H9 (cell line): ENCODE results near the gene VWA8. TPM values are rescaled to one million over a fixed set of nuclear protein-coding genes. Genes with fewer than 3 reads are reported as not detected.
"Not testable (repeated sequence)": the region's sequence is repeated elsewhere in the genome, so short reads cannot be mapped to it uniquely, and the experiment has no call there.

Source experiments
- DNase-seq: peaks from one replicate; pipeline ENCODE4 v3.0.0-alpha.2; 2017
- H2AFZ ChIP-seq: one replicate; pipeline ENCODE4 v1.6.1; 2013; ENCODE audit warnings: mild to moderate bottlenecking, low read length, control low read depth, moderate library complexity
- H2AK5ac ChIP-seq: 2 replicates; pipeline ENCODE4 v1.6.1; 2013; ENCODE audit warnings: low read length, control low read depth, mixed read lengths; ENCODE audit not compliant: insufficient read length
- H2BK120ac ChIP-seq: one replicate; pipeline ENCODE4 v1.6.1; 2013; ENCODE audit warnings: low read depth, mild to moderate bottlenecking, low read length, control low read depth, inconsistent platforms; ENCODE audit not compliant: poor library complexity, severe bottlenecking
- H2BK12ac ChIP-seq: 2 replicates; pipeline ENCODE4 v1.6.1; 2013; ENCODE audit warnings: low read length, control low read depth, mixed read lengths, low read depth; ENCODE audit not compliant: insufficient read length
- H2BK15ac ChIP-seq: 2 replicates; pipeline ENCODE4 v1.6.1; 2013; ENCODE audit warnings: low read depth, low read length, control low read depth
- H2BK20ac ChIP-seq: one replicate; pipeline ENCODE4 v1.6.1; 2013; ENCODE audit warnings: low read depth, mild to moderate bottlenecking, low read length, control low read depth, inconsistent platforms; ENCODE audit not compliant: poor library complexity, severe bottlenecking
- H2BK5ac ChIP-seq: 2 replicates; pipeline ENCODE4 v1.6.1; 2013; ENCODE audit warnings: low read length, control low read depth, mixed read lengths; ENCODE audit not compliant: insufficient read length
- H3K14ac ChIP-seq: 2 replicates; pipeline ENCODE4 v1.6.1; 2013; ENCODE audit warnings: low read length, control low read depth; ENCODE audit not compliant: insufficient read depth
- H3K18ac ChIP-seq: 2 replicates; pipeline ENCODE4 v1.6.1; 2013; ENCODE audit warnings: low read depth, mild to moderate bottlenecking, mixed read lengths, low read length, control low read depth; ENCODE audit not compliant: insufficient read length
- H3K23ac ChIP-seq: 2 replicates; pipeline ENCODE4 v1.6.1; 2013; ENCODE audit warnings: low read length, control low read depth, mixed read lengths, low read depth; ENCODE audit not compliant: insufficient read length
- H3K23me2 ChIP-seq: 2 replicates; pipeline ENCODE4 v1.6.1; 2013; ENCODE audit warnings: low read depth, mild to moderate bottlenecking, mixed read lengths, low read length, control low read depth; ENCODE audit not compliant: insufficient read length, poor library complexity, severe bottlenecking
- H3K27ac ChIP-seq: 2 replicates; pipeline ENCODE4 v1.5.1; 2013; ENCODE audit warnings: low read length, control low read depth, mixed read lengths, low read depth; ENCODE audit not compliant: insufficient read length
- H3K27me3 ChIP-seq: 2 replicates; pipeline ENCODE4 v1.6.1; 2013; ENCODE audit warnings: low read length, control low read depth, inconsistent platforms; ENCODE audit not compliant: insufficient read depth
- H3K4ac ChIP-seq: 2 replicates; pipeline ENCODE4 v1.6.1; 2013; ENCODE audit warnings: low read depth, mild to moderate bottlenecking, control low read depth, inconsistent platforms, low read length, moderate library complexity
- H3K4me1 ChIP-seq: 2 replicates; pipeline ENCODE4 v1.6.1; 2013; ENCODE audit warnings: low read length, control low read depth, inconsistent platforms; ENCODE audit not compliant: insufficient read depth
- H3K4me2 ChIP-seq: 2 replicates; pipeline ENCODE4 v1.6.1; 2013; ENCODE audit warnings: low read length, control low read depth, mixed read lengths; ENCODE audit not compliant: insufficient read length, insufficient read depth
- H3K56ac ChIP-seq: 2 replicates; pipeline ENCODE4 v1.6.1; 2013; ENCODE audit warnings: low read depth, mild to moderate bottlenecking, mixed read lengths, low read length, control low read depth; ENCODE audit not compliant: insufficient read length
- H3K79me1 ChIP-seq: 2 replicates; pipeline ENCODE4 v1.6.1; 2013; ENCODE audit warnings: low read depth, mild to moderate bottlenecking, moderate library complexity, low read length, control low read depth, inconsistent platforms; ENCODE audit not compliant: insufficient read depth, poor library complexity, severe bottlenecking
- H3K79me2 ChIP-seq: 2 replicates; pipeline ENCODE4 v1.6.1; 2013; ENCODE audit warnings: low read length, control low read depth, inconsistent platforms; ENCODE audit not compliant: insufficient read depth
- H3K9ac ChIP-seq: 2 replicates; pipeline ENCODE4 v1.6.1; 2013; ENCODE audit warnings: low read length, control low read depth, mixed read lengths; ENCODE audit not compliant: insufficient read length; ENCODE audit errors: extremely low read depth
- H3K9me3 ChIP-seq: one replicate; pipeline ENCODE4 v1.6.1; 2013; ENCODE audit warnings: low read depth, low read length, inconsistent platforms; ENCODE audit not compliant: control insufficient read depth
- H3T11ph ChIP-seq: one replicate; pipeline ENCODE4 v1.6.1; 2013; ENCODE audit warnings: mild to moderate bottlenecking, low read length, control low read depth, inconsistent platforms
- H4K20me1 ChIP-seq: one replicate; pipeline ENCODE4 v1.6.1; 2013; ENCODE audit not compliant: control insufficient read depth, insufficient read length, insufficient read depth
- H4K5ac ChIP-seq: 2 replicates; pipeline ENCODE4 v1.6.1; 2013; ENCODE audit warnings: low read depth, mild to moderate bottlenecking, mixed read lengths, low read length, control low read depth; ENCODE audit not compliant: insufficient read length
- H4K8ac ChIP-seq: replicated peaks from 2 replicates; pipeline ENCODE4 v1.6.1; 2013; ENCODE audit warnings: low read length, control low read depth, mixed read lengths, low read depth; ENCODE audit not compliant: insufficient read length
- H4K91ac ChIP-seq: 2 replicates; pipeline ENCODE4 v1.6.1; 2013; ENCODE audit warnings: low read depth, mild to moderate bottlenecking, moderate library complexity, mixed read lengths, low read length, control low read depth; ENCODE audit not compliant: insufficient read length
- H3K27ac Mint-ChIP-seq, 3 experiments: 2 replicates in 2 of 3; 3 replicates in 1 of 3; pipeline ENCODE4 v1.8.0; 2020 to 2021; ENCODE audit warnings: mixed read lengths in 3 of 3, mild to moderate bottlenecking in 1 of 3, moderate library complexity in 1 of 3
- H3K27me3 Mint-ChIP-seq: 2 replicates; pipeline ENCODE4 v1.8.0; 2021; ENCODE audit warnings: low read depth, mild to moderate bottlenecking, moderate library complexity, mixed read lengths
- H3K36me3 Mint-ChIP-seq, 3 experiments: 2 replicates in 2 of 3; 3 replicates in 1 of 3; pipeline ENCODE4 v1.8.0; 2020 to 2021; ENCODE audit warnings: low read depth in 3 of 3, mixed read lengths in 3 of 3; ENCODE audit not compliant: insufficient read depth in 1 of 3
- H3K4me1 Mint-ChIP-seq, 2 experiments: 2 replicates each; pipeline ENCODE4 v1.8.0; 2020; ENCODE audit warnings: mixed read lengths in 2 of 2
- H3K4me3 Mint-ChIP-seq, 2 experiments: 2 replicates in 1 of 2; 3 replicates in 1 of 2; pipeline ENCODE4 v1.8.0; 2020 to 2021; ENCODE audit warnings: mild to moderate bottlenecking in 2 of 2, mixed read lengths in 2 of 2, moderate library complexity in 1 of 2
- H3K9me3 Mint-ChIP-seq, 2 experiments: 2 replicates in 1 of 2; 3 replicates in 1 of 2; pipeline ENCODE4 v1.8.0; 2020; ENCODE audit warnings: mild to moderate bottlenecking in 2 of 2, mixed read lengths in 2 of 2, moderate library complexity in 1 of 2
- WGBS: extraction: QIAGEN DNeasy Blood & Tissue Kit; methylation state at CpG from one replicate; pipeline ENCODE4 v1.1.7; 2013; ENCODE audit warnings: missing lambda C conversion rate, low lambda C conversion rate, mixed read lengths; ENCODE audit not compliant: insufficient read length; ENCODE audit errors: extremely low coverage; 5-methylcytosine and 5-hydroxymethylcytosine counted together
- total RNA-seq: library from RNA; stranded (reverse); gene quantifications from 2 replicates; pipeline ENCODE4 v1.2.1, GENCODE V29; 2021
- TF ChIP-seq, protein P1 (sequence below): fragments of 200-600 bp; sonication (generic); conservative IDR thresholded peaks from 3 replicates; pipeline ENCODE4 v1.8.0; 2021; ENCODE audit warnings: antibody characterized with exemption, mild to moderate bottlenecking

The VWA8 gene
- total RNA-seq, 1 experiment from 2014 or later: 17.4 TPM

DNA sequence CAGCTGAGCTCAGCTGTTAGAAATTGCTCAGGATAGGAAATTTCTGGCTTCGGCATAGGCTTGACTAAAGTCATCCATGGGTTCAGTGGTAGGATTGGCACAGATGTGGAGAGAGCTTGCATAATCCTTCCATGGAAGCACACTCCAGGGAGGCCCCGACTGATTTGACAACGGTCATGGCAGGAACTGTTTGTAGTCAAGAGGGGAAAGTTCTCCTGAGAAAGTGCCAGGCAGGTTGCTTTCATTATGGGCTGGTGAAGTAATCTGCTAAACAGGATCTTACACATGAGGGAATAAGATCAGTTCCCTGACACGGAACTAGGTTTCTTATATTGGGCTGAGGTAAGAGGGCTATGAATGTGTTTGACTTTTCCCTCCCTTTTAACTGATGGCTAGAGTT is 383.5 kb downstream of the VWA8 start:
- no peak overlapping the region for H4K5ac ChIP-seq
- H3K9me3 Mint-ChIP-seq: no peaks in the 10 kb centered on the region; a peak in 1 of 5 replicates
- H2BK120ac ChIP-seq: no peak overlapping the region
- no peaks in the 10 kb centered on the region for H3K79me2 ChIP-seq
- no peak overlapping the region for H3K9ac ChIP-seq
- no peak overlapping the region for H2BK5ac ChIP-seq
- no peaks in the 10 kb centered on the region for H3K4me1 Mint-ChIP-seq
- H2AFZ ChIP-seq: no peak overlapping the region
- H3K4me3 Mint-ChIP-seq: no peak overlapping the region
- H3K4ac ChIP-seq: no peak overlapping the region
- H3K4me1 ChIP-seq: no peaks in the 10 kb centered on the region
- no peak overlapping the region for H3K18ac ChIP-seq
- H2BK15ac ChIP-seq: no peak overlapping the region
- H2BK12ac ChIP-seq: no peak overlapping the region
- H3K27ac ChIP-seq: no peak overlapping the region
- H2AK5ac ChIP-seq: no peak overlapping the region
- no peak overlapping the region for H3K14ac ChIP-seq
- H3K4me2 ChIP-seq: no peak overlapping the region
- no peak overlapping the region for H3K23ac ChIP-seq
- no peak overlapping the region for H3T11ph ChIP-seq
- no peak overlapping the region for H4K8ac ChIP-seq
- no peaks in the 10 kb centered on the region for H3K9me3 ChIP-seq
- no peak for DNase-seq
- no peaks in the 10 kb centered on the region for H4K20me1 ChIP-seq
- peaks cover 6 to 10% (median 6%) of the 10 kb centered on the region in 3 experiments; a peak in 5 of 7 replicates for H3K36me3 Mint-ChIP-seq
- no peaks in the 10 kb centered on the region for H3K27me3 Mint-ChIP-seq
- no peaks in the 10 kb centered on the region for H3K79me1 ChIP-seq
- WGBS: no CpG with 5 or more reads among the region's 4 CpGs
- no peak overlapping the region for H2BK20ac ChIP-seq
- no peaks in the 10 kb centered on the region for H3K23me2 ChIP-seq
- H3K56ac ChIP-seq: no peak overlapping the region
- no peaks in the 10 kb centered on the region for H3K27me3 ChIP-seq
- H3K27ac Mint-ChIP-seq: no peak overlapping the region
- H4K91ac ChIP-seq: no peak overlapping the region
- TF ChIP-seq, protein P1, sequence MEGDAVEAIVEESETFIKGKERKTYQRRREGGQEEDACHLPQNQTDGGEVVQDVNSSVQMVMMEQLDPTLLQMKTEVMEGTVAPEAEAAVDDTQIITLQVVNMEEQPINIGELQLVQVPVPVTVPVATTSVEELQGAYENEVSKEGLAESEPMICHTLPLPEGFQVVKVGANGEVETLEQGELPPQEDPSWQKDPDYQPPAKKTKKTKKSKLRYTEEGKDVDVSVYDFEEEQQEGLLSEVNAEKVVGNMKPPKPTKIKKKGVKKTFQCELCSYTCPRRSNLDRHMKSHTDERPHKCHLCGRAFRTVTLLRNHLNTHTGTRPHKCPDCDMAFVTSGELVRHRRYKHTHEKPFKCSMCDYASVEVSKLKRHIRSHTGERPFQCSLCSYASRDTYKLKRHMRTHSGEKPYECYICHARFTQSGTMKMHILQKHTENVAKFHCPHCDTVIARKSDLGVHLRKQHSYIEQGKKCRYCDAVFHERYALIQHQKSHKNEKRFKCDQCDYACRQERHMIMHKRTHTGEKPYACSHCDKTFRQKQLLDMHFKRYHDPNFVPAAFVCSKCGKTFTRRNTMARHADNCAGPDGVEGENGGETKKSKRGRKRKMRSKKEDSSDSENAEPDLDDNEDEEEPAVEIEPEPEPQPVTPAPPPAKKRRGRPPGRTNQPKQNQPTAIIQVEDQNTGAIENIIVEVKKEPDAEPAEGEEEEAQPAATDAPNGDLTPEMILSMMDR: no peak

- not testable (repeated sequence) for H3K4ac ChIP-seq, H2BK20ac ChIP-seq, H3K18ac ChIP-seq, H2BK5ac ChIP-seq, H3K79me1 ChIP-seq, H3K9ac ChIP-seq, H4K91ac ChIP-seq, DNase-seq, H3K4me1 Mint-ChIP-seq, H4K5ac ChIP-seq, H3K27ac Mint-ChIP-seq, H3K9me3 Mint-ChIP-seq, H3K4me2 ChIP-seq, H2AK5ac ChIP-seq, H2BK12ac ChIP-seq, H3K4me1 ChIP-seq, H4K20me1 ChIP-seq, H3K27me3 ChIP-seq, H2AFZ ChIP-seq, H4K8ac ChIP-seq, H3T11ph ChIP-seq, H3K23ac ChIP-seq, H3K9me3 ChIP-seq, H3K27me3 Mint-ChIP-seq, H3K27ac ChIP-seq, H3K79me2 ChIP-seq, H2BK120ac ChIP-seq, H3K56ac ChIP-seq, H2BK15ac ChIP-seq, H3K23me2 ChIP-seq, H3K14ac ChIP-seq, H3K4me3 Mint-ChIP-seq
- WGBS: no CpG with 5 or more reads among the region's 19 CpGs
- H3K36me3 Mint-ChIP-seq: peaks cover 14 to 24% (median 20%) of the 10 kb centered on the region in 3 experiments; a peak in 6 of 7 replicates
Measured at GRCh38 chr13:41573640-41574039, 387.3 kb downstream of the VWA8 start.
